ENCODE data around the gene SFRP5.

The SFRP5 gene

GRCh38 chr10:97734021-97734420 lies 37.8 kb downstream of the SFRP5 start:
- no peak for FAIRE-seq

- no peak for FAIRE-seq
Measured at GRCh38 chr10:97733256-97733655, 38.5 kb downstream of the SFRP5 start.

GRCh38 chr10:97732052-97732359 lies 39.8 kb downstream of the SFRP5 start:
- FAIRE-seq = no peak

- peak; percentile 94 for FAIRE-seq
Measured at GRCh38 chr10:97731346-97732051, 40.3 kb downstream of the SFRP5 start.

GRCh38 chr10:97729014-97729413 lies 42.8 kb downstream of the SFRP5 start:
- no peak for FAIRE-seq

GRCh38 chr10:97726636-97727178 lies 45.1 kb downstream of the SFRP5 start:
- FAIRE-seq = no peak

- no peak for FAIRE-seq
Measured at GRCh38 chr10:97724341-97724941, 47.4 kb downstream of the SFRP5 start.

GRCh38 chr10:97723001-97723400 lies 48.8 kb downstream of the SFRP5 start:
- FAIRE-seq = no peak

GRCh38 chr10:97721871-97722780 lies 49.7 kb downstream of the SFRP5 start:
- no peak for FAIRE-seq

- no peak for FAIRE-seq
Measured at GRCh38 chr10:97719602-97720001, 52.2 kb downstream of the SFRP5 start.

- no peak for FAIRE-seq
Measured at GRCh38 chr10:97718659-97719142, 53.1 kb downstream of the SFRP5 start.

- no peak for FAIRE-seq
Measured at GRCh38 chr10:97718178-97718577, 53.6 kb downstream of the SFRP5 start.

- no peak for FAIRE-seq
Measured at GRCh38 chr10:97717627-97718026, 54.2 kb downstream of the SFRP5 start.
